ENCODE data around the gene CNIH3.

CNIH3 gene

GRCh38 chr1:224733027-224733911 is 117.2 kb downstream of the CNIH3 start:
- DNase-seq (ENCODE audit: low read depth, low spot score), result no peak
- TF ChIP-seq CTCF (IDR thresholded peaks at IDR 0.05; ENCODE audit: low read depth, low read length), result no peak
- in situ Hi-C loops (cut with HindIII; ENCODE audit: low sequenced_read_pairs), result no loop called here
- no peak overlapping the region for H3K4me3 ChIP-seq (ENCODE audit: low read depth, low read length)

DNA sequence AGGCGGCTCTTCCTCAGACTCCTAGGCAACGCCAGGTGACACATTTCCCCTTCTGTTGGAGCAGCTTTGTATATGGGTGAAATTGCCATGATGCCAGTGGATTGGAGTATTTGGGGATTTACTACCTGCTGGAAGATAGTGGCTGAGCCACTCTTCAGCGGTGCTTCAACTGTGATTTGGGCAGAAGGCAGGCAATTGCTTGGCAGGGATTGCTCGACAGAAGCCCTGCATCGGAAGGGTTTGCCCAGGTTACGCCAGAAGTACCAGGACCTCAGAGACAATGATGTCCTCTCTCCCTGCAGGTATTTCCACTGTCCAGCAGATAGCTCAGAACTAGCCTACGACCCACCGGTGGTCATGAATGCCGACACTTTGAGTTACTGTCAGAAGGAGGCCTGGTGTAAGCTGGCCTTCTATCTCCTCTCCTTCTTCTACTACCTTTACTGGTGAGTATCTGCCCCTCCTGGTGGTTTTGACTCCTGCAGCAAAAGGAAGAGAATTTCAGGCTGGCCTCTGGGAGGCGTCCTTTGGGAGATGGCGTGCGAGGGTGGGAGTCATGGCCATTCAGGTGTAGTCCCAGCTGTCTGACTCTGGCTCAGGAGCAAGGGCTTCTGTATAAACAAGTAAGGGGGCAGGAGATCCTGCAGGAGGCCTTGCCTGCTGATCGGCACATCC is 118.3 kb downstream of the CNIH3 start:
- no peak overlapping the region for H3K4me3 ChIP-seq (ENCODE audit: low read depth, low read length)
- DNase-seq (ENCODE audit: low read depth, low spot score), result no peak
- TF ChIP-seq CTCF (IDR thresholded peaks at IDR 0.05; ENCODE audit: low read depth, low read length), result peak; percentile 10
- in situ Hi-C loops (cut with HindIII; ENCODE audit: low sequenced_read_pairs), result no loop called here

DNA sequence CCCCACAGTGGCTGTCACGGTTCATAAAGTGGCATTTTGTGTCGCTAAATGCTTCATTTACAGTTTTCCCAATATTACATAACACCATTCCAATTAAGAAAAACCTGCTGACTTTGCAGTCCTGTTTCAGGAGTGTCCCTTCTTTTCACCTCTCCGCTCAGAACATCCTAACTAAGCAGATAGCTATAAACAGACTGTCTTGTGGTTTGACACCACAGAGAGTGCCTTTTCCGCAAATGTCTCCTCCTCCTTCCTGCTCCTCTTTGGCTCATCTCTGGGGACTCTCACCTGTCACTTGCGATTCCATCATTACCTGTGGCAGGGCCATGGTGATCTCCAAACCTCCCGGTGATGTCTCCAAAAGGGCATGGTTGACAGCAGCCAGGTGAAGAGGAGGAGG is 119.0 kb downstream of the CNIH3 start:
- in situ Hi-C loops (cut with HindIII; ENCODE audit: low sequenced_read_pairs), result no loop called here
- H3K4me3 ChIP-seq (ENCODE audit: low read depth, low read length), result no peak overlapping the region
- DNase-seq (ENCODE audit: low read depth, low spot score), result no peak
- TF ChIP-seq CTCF (IDR thresholded peaks at IDR 0.05; ENCODE audit: low read depth, low read length), result no peak

- peak; percentile 67 for DNase-seq (ENCODE audit: low read depth, low spot score)
- in situ Hi-C loops (cut with HindIII; ENCODE audit: low sequenced_read_pairs), result no loop called here
- no peak overlapping the region for H3K4me3 ChIP-seq (ENCODE audit: low read depth, low read length)
- TF ChIP-seq CTCF (IDR thresholded peaks at IDR 0.05; ENCODE audit: low read depth, low read length), result no peak
Measured at GRCh38 chr1:224736619-224737352, 120.7 kb downstream of the CNIH3 start.

- in situ Hi-C loops (cut with HindIII; ENCODE audit: low sequenced_read_pairs), result no loop called here
- no peak for TF ChIP-seq CTCF (IDR thresholded peaks at IDR 0.05; ENCODE audit: low read depth, low read length)
- DNase-seq (ENCODE audit: low read depth, low spot score), result no peak
- no peak overlapping the region for H3K4me3 ChIP-seq (ENCODE audit: low read depth, low read length)
Measured at GRCh38 chr1:224737353-224737727, 121.2 kb downstream of the CNIH3 start.

DNA sequence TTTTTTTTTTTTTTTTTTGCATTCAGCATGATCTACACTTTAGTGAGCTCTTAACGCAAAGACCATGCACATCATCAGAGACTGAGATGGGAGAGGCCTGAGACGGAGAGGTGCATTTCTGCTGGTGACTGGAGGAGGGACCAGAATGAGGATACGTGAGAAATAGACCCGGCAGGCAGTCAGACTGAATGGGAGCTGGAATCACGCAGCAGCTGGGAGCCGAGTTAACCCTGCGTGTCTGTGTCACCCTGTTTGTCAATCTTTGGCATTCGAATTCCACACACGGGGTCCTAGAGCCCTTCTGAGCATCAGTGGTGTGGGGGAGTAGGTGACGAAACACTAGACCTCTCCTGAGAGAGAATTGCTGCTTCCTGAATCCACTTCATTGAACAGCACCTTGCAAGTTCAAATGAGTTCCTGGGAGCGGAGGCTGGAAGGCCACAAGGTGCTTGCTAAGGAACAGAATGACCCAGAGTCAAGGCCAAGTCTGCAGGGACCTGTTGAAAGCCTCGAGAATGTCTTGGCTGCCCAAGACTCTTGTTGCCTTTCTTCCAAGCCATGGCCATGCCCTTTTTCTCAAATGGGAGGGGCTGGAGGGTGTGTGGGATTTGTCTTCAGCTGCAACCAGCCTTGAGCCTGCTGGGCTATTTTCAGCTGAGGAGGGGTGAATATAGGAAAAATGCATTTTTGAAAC is 123.3 kb downstream of the CNIH3 start:
- TF ChIP-seq CTCF (IDR thresholded peaks at IDR 0.05; ENCODE audit: low read depth, low read length), result no peak
- DNase-seq (ENCODE audit: low read depth, low spot score), result no peak
- in situ Hi-C loops (cut with HindIII; ENCODE audit: low sequenced_read_pairs), result no loop called here
- H3K4me3 ChIP-seq (ENCODE audit: low read depth, low read length), result no peak overlapping the region

All from astrocyte of the spinal cord (primary cell).